Measurements from ENCODE around the gene IL11.

GRCh38 chr19:55350620-55351315 is 19.5 kb downstream of the IL11 start:
- TF ChIP-seq CTCF (IDR thresholded peaks at IDR 0.05): no peak
- TF ChIP-seq POLR2A (IDR thresholded peaks at IDR 0.05): no peak

Measured in testis (tissue), 2 donors.